Spleen (tissue), 11 donors: ENCODE results near the gene RAB11FIP5. TPM values are rescaled to one million over a fixed set of nuclear protein-coding genes. Genes with fewer than 3 reads are reported as not detected.

Experiments
- DNase-seq: peaks from one replicate; pipeline ENCODE4 v3.0.0-alpha.2; 2020
- H3K27ac ChIP-seq, 8 donors: fragments of 200-600 bp; sonication (generic) in 7 of 8; 1 replicate in 4 of 8; 2 replicates in 4 of 8; pipeline versions ENCODE4 v1.5.0 to v1.8.0; 2016 to 2021; ENCODE audit warnings: inconsistent platforms in 4 of 8, mild to moderate bottlenecking in 4 of 8, moderate library complexity in 1 of 8
- H3K27me3 ChIP-seq, 7 donors: fragments of 200-600 bp; sonication (generic) in 6 of 7; replicated peaks in 1 of 7; 1 replicate in 4 of 7; 2 replicates in 3 of 7; pipeline versions ENCODE4 v1.5.0 to v1.8.0; 2016 to 2021; ENCODE audit warnings: inconsistent platforms in 3 of 7, mild to moderate bottlenecking in 1 of 7
- H3K36me3 ChIP-seq, 6 donors: fragments of 200-600 bp; sonication (generic) in 5 of 6; 1 replicate in 4 of 6; 2 replicates in 2 of 6; pipeline versions ENCODE4 v1.5.0 to v1.8.0; 2016 to 2021; ENCODE audit warnings: inconsistent platforms in 2 of 6
- H3K4me1 ChIP-seq, 6 donors: fragments of 200-600 bp; sonication (generic) in 5 of 6; 1 replicate in 3 of 6; 2 replicates in 3 of 6; pipeline versions ENCODE4 v1.5.0 to v1.8.0; 2016 to 2021; ENCODE audit warnings: inconsistent platforms in 3 of 6
- H3K4me3 ChIP-seq, 8 donors: fragments of 200-600 bp; sonication (generic) in 7 of 8; 1 replicate in 4 of 8; 2 replicates in 4 of 8; pipeline versions ENCODE4 v1.5.0 to v1.8.0; 2016 to 2021; ENCODE audit warnings: inconsistent platforms in 4 of 8, mild to moderate bottlenecking in 4 of 8, moderate library complexity in 2 of 8
- H3K9me3 ChIP-seq, 8 donors: fragments of 200-600 bp; sonication (generic) in 7 of 8; 1 replicate in 4 of 8; 2 replicates in 4 of 8; pipeline versions ENCODE4 v1.5.0 to v1.8.0; 2016 to 2021; ENCODE audit warnings: inconsistent platforms in 4 of 8
- POLR2A ChIP-seq, 3 donors: fragments of 450-650 bp; IDR thresholded peaks; one replicate each; pipeline ENCODE4 v1.5.1; 2017; ENCODE audit warnings: antibody characterized with exemption in 3 of 3, mild to moderate bottlenecking in 1 of 3
- POLR2AphosphoS5 ChIP-seq, 3 donors: sonication (generic); formaldehyde crosslinking; IDR thresholded peaks; one replicate each; pipeline ENCODE4 v1.5.1; 2017; ENCODE audit warnings: antibody characterized with exemption in 3 of 3
- WGBS, 5 donors: extraction: QIAGEN DNeasy Blood & Tissue Kit in 3 of 5; methylation state at CpG; one replicate each; pipeline versions ENCODE4 v1.1.5 to v1.1.7; 2013 to 2018; 5-methylcytosine and 5-hydroxymethylcytosine counted together
- intact Hi-C: fragments of 100-400 bp; cut with DNase I; formaldehyde crosslinking; loops from one replicate; pipeline ENCODE4 v1.15.0; 2023; ENCODE audit warnings: low total_unique reads
- polyA plus RNA-seq, 3 donors: library from polyadenylated mRNA; stranded (reverse); fragments of 200-250 nt; gene quantifications; one replicate each; pipeline ENCODE4 v1.2.1, GENCODE V29; 2013
- total RNA-seq, 7 donors: library from RNA; depleted of rRNA in 3 of 7; stranded (reverse); fragments of >200 nt in 3 of 7; fragmentation: NEBNext Ultra II Directional in 4 of 7; extraction: Animal tissue kit (Norgen Biotek cat#: 25700) in 4 of 7; gene quantifications; one replicate each; pipeline versions ENCODE4 v1.1.0 to v1.2.1, GENCODE V29; 2016 to 2021
- TF ChIP-seq, protein P1 (sequence below), 11 experiments: fragments of 200-600 bp in 7 of 11; fragments of 450-650 bp in 4 of 11; sonication (generic) in 4 of 11; IDR thresholded peaks in 8 of 11; conservative IDR thresholded peaks in 3 of 11; 1 replicate in 7 of 11; 2 replicates in 4 of 11; pipeline versions ENCODE4 v1.4.0 to v1.8.0; 2016 to 2021; ENCODE audit warnings: antibody characterized with exemption in 11 of 11, inconsistent platforms in 4 of 11, mild to moderate bottlenecking in 1 of 11
- donor health status: healthy with polysubstance abuse.
- donor health status: DM: no; HTN: no; CAD: no; lungs with moderate emphysema.
- donor health status: DM: no; HTN: no; CAD: no.
- donor health status: Bipolar disorder and iron deficiency.
- donor health status: healthy.
- donor health status: DM: no; HTN: no; CAD: no.
- donor health status: DM: yes; HTN: yes; CAD: no.

The RAB11FIP5 gene
- total and polyA plus RNA-seq, 10 donors: 9.5 to 127 (median 71.5) TPM

DNA sequence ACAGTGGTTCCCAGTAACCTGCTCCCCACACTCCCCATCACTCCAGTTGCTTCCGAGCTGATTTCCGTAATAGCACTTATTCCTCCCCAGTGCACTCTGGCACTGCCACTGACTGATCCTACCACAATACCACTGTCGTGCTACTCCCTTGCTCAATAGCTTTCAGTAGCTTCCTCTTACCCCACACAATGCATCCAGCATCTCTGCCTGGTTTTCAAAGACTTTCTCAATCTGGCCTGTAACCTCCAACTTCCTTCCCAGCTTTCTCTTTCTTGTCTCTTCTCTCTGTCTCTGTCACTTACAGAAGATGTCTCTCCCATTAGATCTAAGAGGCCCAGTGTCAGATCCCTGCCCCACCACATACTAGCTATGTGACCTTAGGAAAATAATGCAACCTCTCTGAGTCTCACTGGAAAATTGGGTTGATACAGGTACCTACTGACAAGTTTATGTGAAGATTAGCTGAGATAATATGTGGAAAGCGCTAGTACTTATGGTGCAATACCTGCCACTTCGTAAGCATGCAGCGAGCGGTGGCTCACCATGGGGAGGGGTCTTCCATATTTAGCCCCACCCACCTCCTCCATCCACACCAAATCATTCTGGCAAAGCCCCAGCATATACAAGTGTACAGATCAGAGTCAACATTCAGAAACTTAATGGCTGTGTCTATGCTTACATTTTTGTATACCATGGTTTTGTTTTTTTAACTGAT is 77.9 kb downstream of the RAB11FIP5 start:
- Histone ChIP-seq H3K27me3 (no peaks in the 10 kb centered on the region), H3K9me3 (no peaks in the 10 kb centered on the region), H3K4me3 (peak overlapping the region in 1 of 8 donors; percentile 19), H3K27ac (peak overlapping the region in 7 of 8 donors; percentile 16 to 85 (median 76)), H3K4me1 (peaks cover 0 to 61% (median 0%) of the 10 kb centered on the region in 6 donors), H3K36me3 (peaks cover 0 to 43% (median 1%) of the 10 kb centered on the region in 6 donors)
- WGBS, 5 donors: 52 to 87% (median 79%) methylated on average over 7 of the region's 7 CpGs
- intact Hi-C loops: no loop called here
- TF ChIP-seq POLR2AphosphoS5 (IDR thresholded peaks at IDR 0.05): peak in 1 of 3 donors; percentile 68
- TF ChIP-seq, protein P1, sequence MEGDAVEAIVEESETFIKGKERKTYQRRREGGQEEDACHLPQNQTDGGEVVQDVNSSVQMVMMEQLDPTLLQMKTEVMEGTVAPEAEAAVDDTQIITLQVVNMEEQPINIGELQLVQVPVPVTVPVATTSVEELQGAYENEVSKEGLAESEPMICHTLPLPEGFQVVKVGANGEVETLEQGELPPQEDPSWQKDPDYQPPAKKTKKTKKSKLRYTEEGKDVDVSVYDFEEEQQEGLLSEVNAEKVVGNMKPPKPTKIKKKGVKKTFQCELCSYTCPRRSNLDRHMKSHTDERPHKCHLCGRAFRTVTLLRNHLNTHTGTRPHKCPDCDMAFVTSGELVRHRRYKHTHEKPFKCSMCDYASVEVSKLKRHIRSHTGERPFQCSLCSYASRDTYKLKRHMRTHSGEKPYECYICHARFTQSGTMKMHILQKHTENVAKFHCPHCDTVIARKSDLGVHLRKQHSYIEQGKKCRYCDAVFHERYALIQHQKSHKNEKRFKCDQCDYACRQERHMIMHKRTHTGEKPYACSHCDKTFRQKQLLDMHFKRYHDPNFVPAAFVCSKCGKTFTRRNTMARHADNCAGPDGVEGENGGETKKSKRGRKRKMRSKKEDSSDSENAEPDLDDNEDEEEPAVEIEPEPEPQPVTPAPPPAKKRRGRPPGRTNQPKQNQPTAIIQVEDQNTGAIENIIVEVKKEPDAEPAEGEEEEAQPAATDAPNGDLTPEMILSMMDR (IDR thresholded peaks at IDR 0.05 in 8 of 11, conservative IDR thresholded peaks at IDR 0.05 in 3 of 11): no peak
- DNase-seq: no peak

DNA sequence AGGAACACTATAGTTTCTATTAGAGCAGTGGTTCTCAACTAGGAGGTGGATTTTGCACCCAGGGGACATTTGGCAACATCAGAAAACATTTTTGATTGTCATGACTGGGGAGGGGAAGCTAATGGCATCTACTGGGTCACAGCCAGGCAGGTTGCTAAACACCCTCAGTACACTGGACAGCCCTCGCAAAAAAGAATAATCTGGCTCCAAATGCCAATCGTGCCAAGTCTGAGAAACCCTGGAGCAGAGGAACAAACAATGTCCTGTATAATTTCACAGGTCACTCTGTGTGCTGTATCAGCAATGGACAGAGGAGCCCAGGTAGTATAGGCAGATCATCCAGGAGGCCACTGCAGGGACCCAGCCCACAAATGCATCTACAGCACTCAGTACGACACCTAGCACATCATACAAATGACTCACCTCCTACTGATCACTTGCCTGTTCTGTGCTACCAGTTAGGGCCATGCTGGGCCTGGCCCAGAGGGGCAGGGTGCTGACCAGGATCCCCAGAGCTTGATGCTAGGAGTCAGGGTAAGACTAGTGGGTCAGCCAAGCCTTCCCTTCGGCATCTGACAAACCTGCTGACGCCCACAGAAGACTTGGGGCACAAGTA is 78.9 kb downstream of the RAB11FIP5 start:
- peak overlapping the region in 7 of 8 donors; percentile 16 to 85 (median 76) for H3K27ac ChIP-seq
- no peak for DNase-seq

DNA sequence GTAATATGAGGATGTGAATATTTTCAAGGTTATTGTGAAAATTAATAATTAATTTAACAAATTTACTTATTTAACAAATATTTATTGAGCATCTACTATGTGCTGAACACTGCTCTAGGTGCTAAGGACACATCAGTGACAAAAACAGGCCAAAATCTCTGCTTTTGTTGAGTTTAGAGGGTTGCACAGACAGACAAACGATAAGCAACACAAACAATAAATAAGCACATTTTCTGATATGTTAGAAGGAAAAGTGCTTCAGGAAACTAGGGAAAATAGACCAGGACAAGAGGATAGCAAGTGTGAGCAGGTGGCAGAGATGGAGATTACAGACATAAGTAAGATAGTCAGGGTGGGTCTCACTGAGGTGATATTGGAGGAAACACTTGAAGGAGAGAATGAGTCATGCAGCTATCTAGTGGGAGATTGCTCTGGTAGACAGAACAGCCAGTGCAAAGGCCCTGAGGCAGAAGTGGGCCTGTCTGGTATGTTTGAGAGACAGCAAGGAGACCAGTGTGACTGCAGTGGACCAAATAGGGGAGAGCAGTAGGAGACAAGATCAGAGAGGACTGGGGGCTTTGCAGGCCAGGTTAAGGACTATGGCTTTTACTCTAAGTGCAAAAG is 79.5 kb downstream of the RAB11FIP5 start:
- Histone ChIP-seq H3K36me3 (peaks cover 0 to 39% (median 0%) of the 10 kb centered on the region in 6 donors), H3K27me3 (no peaks in the 10 kb centered on the region), H3K9me3 (no peaks in the 10 kb centered on the region), H3K4me1 (peaks cover 0 to 61% (median 0%) of the 10 kb centered on the region in 6 donors), H3K4me3 (peak overlapping the region in 1 of 8 donors; percentile 19), H3K27ac (peak overlapping the region in 6 of 8 donors; percentile 16 to 85 (median 79))
- TF ChIP-seq POLR2A (IDR thresholded peaks at IDR 0.05) (no peak), POLR2AphosphoS5 (IDR thresholded peaks at IDR 0.05) (no peak)
- TF ChIP-seq, protein P1 (IDR thresholded peaks at IDR 0.05 in 8 of 11, conservative IDR thresholded peaks at IDR 0.05 in 3 of 11): no peak
- intact Hi-C loops: no loop called here
- 84 to 92% (median 87%) methylated on average over 1 of the region's 1 CpG for WGBS, 5 donors
- no peak for DNase-seq

More for the DNA sequence above, 78.9 kb downstream of the RAB11FIP5 start:
- H3K9me3 ChIP-seq: no peaks in the 10 kb centered on the region
- no peaks in the 10 kb centered on the region for H3K27me3 ChIP-seq
- intact Hi-C loops: no loop called here
- peak overlapping the region in 1 of 8 donors; percentile 19 for H3K4me3 ChIP-seq
- peaks cover 0 to 40% (median 0%) of the 10 kb centered on the region in 6 donors for H3K36me3 ChIP-seq
- WGBS, 5 donors: 68 to 90% (median 77%) methylated on average over 3 to 5 of the region's 5 CpGs
- TF ChIP-seq POLR2AphosphoS5 (IDR thresholded peaks at IDR 0.05) (no peak), POLR2A (IDR thresholded peaks at IDR 0.05) (no peak)
- TF ChIP-seq, protein P1 (IDR thresholded peaks at IDR 0.05 in 8 of 11, conservative IDR thresholded peaks at IDR 0.05 in 3 of 11): no peak
- peaks cover 0 to 61% (median 0%) of the 10 kb centered on the region in 6 donors for H3K4me1 ChIP-seq
